IMR-90 (cell line): ENCODE measurements around the gene RAB40A.

ENCODE experiments used
- CTCF ChIP-seq: conservative IDR thresholded peaks from 2 replicates; pipeline ENCODE4 v1.5.1; 2012; ENCODE audit warnings: mild to moderate bottlenecking, low read depth, low read length, improper control_type of control experiment
- POLR2A ChIP-seq: IDR thresholded peaks from 2 replicates; pipeline ENCODE4 v1.6.1; 2012; ENCODE audit warnings: mild to moderate bottlenecking, low read depth, low read length
- USF2 ChIP-seq: fragments of 150-350 bp; IDR thresholded peaks from 2 replicates; pipeline ENCODE4 v1.6.1; 2017; ENCODE audit warnings: mild to moderate bottlenecking, antibody characterized with exemption, low read length, low read depth

GRCh38 chrX:103480526-103480925 is 38.8 kb downstream of the RAB40A start:
- TF ChIP-seq POLR2A (no peak), CTCF (no peak), USF2 (no peak)
